HG02981 (cell line): ENCODE results near the gene BRMS1.
A peak's percentile ranks its signal among the peaks of the same experiment; 100 is the strongest.
"Not testable (repeated sequence)": the region's sequence is repeated elsewhere in the genome, so short reads cannot be mapped to it uniquely, and the experiment has no call there.

Source experiments
- ATAC-seq: cut with Tn5 transposase; IDR thresholded peaks from one replicate; pipeline ENCODE4 v1.9.1; 2021; ENCODE audit warnings: mild to moderate bottlenecking, moderate library complexity; ENCODE audit not compliant: unreplicated experiment

BRMS1 gene

GRCh38 chr11:66344550-66345315 lies at the start of gene BRMS1:
BRMS1 (minus strand) TSS chr11:66345104; CDS start chr11:66342234, 2,870 bp downstream.
- ATAC-seq = peak; percentile 55

- ATAC-seq = no peak
Measured at GRCh38 chr11:66393954-66394353, 49.0 kb upstream of the BRMS1 start.

- no peak for ATAC-seq
Measured at GRCh38 chr11:66391322-66391721, 46.4 kb upstream of the BRMS1 start.

- ATAC-seq = no peak
Measured at GRCh38 chr11:66388780-66389386, 44.0 kb upstream of the BRMS1 start.

GRCh38 chr11:66386171-66387069 lies 41.5 kb upstream of the BRMS1 start:
- ATAC-seq = no peak

GRCh38 chr11:66384316-66384715 lies 39.4 kb upstream of the BRMS1 start:
- not testable (repeated sequence) for ATAC-seq

- not testable (repeated sequence) for ATAC-seq
Measured at GRCh38 chr11:66380264-66380663, 35.4 kb upstream of the BRMS1 start.

GRCh38 chr11:66373690-66374287 lies 28.9 kb upstream of the BRMS1 start:
- not testable (repeated sequence) for ATAC-seq

GRCh38 chr11:66373265-66373664 lies 28.4 kb upstream of the BRMS1 start:
- ATAC-seq = no peak

GRCh38 chr11:66371627-66372415 lies 26.9 kb upstream of the BRMS1 start, which contains the start of gene SLC29A2:
SLC29A2 (minus strand) TSS chr11:66371760; CDS start chr11:66371591, 169 bp downstream.
- ATAC-seq = peak; percentile 55

- ATAC-seq = no peak
Measured at GRCh38 chr11:66369073-66369894, 24.4 kb upstream of the BRMS1 start.

GRCh38 chr11:66368484-66368883 lies 23.6 kb upstream of the BRMS1 start:
- no peak for ATAC-seq

GRCh38 chr11:66367561-66368312 lies 22.8 kb upstream of the BRMS1 start:
- ATAC-seq = no peak

GRCh38 chr11:66366844-66367477 lies 22.1 kb upstream of the BRMS1 start:
- no peak for ATAC-seq

- no peak for ATAC-seq
Measured at GRCh38 chr11:66365711-66366619, 21.1 kb upstream of the BRMS1 start.

GRCh38 chr11:66365166-66365565 lies 20.3 kb upstream of the BRMS1 start:
- ATAC-seq = no peak
